Upper lobe of left lung (tissue), 6 donors: Measurements from ENCODE around the gene SNTG2. TPM values are rescaled to one million over a fixed set of nuclear protein-coding genes. Genes with fewer than 3 reads are reported as not detected.
"Not testable (repeated sequence)": the region's sequence is repeated elsewhere in the genome, so short reads cannot be mapped to it uniquely, and the experiment has no call there.

Source experiments
- ATAC-seq, 2 donors: fragments of 200-7000 bp; cut with Tn5 transposase; one replicate each; pipeline ENCODE4 v1.9.1; 2022; ENCODE audit warnings: mild to moderate bottlenecking in 2 of 2, moderate library complexity in 2 of 2; ENCODE audit not compliant: low FRiP score in 2 of 2
- DNase-seq, 2 donors: peaks; one replicate each; pipeline ENCODE4 v3.0.0-alpha.2; 2019 to 2020
- H3K27ac ChIP-seq, 4 donors: fragments of 200-600 bp; sonication (generic); one replicate each; pipeline ENCODE4 v1.5.1; 2016 to 2019
- H3K27me3 ChIP-seq, 4 donors: fragments of 200-600 bp; sonication (generic); one replicate each; pipeline ENCODE4 v1.5.1; 2017 to 2019
- H3K36me3 ChIP-seq, 4 donors: fragments of 200-600 bp; sonication (generic); one replicate each; pipeline ENCODE4 v1.5.1; 2016 to 2019
- H3K4me1 ChIP-seq, 4 donors: fragments of 200-600 bp; sonication (generic); one replicate each; pipeline ENCODE4 v1.5.1; 2018 to 2019
- H3K4me3 ChIP-seq, 4 donors: fragments of 200-600 bp; sonication (generic); one replicate each; pipeline ENCODE4 v1.5.1; 2017 to 2019; ENCODE audit warnings: mild to moderate bottlenecking in 2 of 4, moderate library complexity in 1 of 4
- H3K9me3 ChIP-seq, 4 donors: fragments of 200-600 bp; sonication (generic); one replicate each; pipeline ENCODE4 v1.5.1; 2018 to 2019
- EP300 ChIP-seq, 4 donors: sonication (generic); formaldehyde crosslinking; IDR thresholded peaks; one replicate each; pipeline ENCODE4 v1.5.1; 2017; ENCODE audit warnings: antibody characterized with exemption in 4 of 4, control low read depth in 2 of 4
- POLR2A ChIP-seq, 4 donors: fragments of 450-650 bp; IDR thresholded peaks; one replicate each; pipeline ENCODE4 v1.5.1; 2016 to 2017; ENCODE audit warnings: antibody characterized with exemption in 4 of 4, mild to moderate bottlenecking in 2 of 4
- POLR2AphosphoS5 ChIP-seq, 2 donors: sonication (generic); formaldehyde crosslinking; IDR thresholded peaks; one replicate each; pipeline ENCODE4 v1.5.1; 2017; ENCODE audit warnings: antibody characterized with exemption in 2 of 2
- WGBS, 2 donors: methylation state at CpG; one replicate each; pipeline ENCODE4 v1.1.5; 2017 to 2018; 5-methylcytosine and 5-hydroxymethylcytosine counted together
- total RNA-seq, 6 donors: library from RNA; depleted of rRNA in 4 of 6; stranded (reverse); fragments of >200 nt in 4 of 6; gene quantifications; one replicate each; pipeline versions ENCODE4 v1.1.0 to v1.2.1, GENCODE V29; 2016 to 2021
- TF ChIP-seq, protein P1 (sequence below), 6 experiments: fragments of 450-650 bp in 4 of 6; fragments of 200-600 bp in 2 of 6; sonication (generic) in 2 of 6; IDR thresholded peaks; one replicate each; pipeline ENCODE4 v1.5.1; 2016 to 2019; ENCODE audit warnings: antibody characterized with exemption in 6 of 6
- donor health status: DM: no; HTN: no; CAD: no; lungs with moderate emphysema.
- donor health status: DM: no; HTN: yes; CAD: no; lungs with severe emphysema.

SNTG2 gene
- total RNA-seq, 6 donors from 2014 or later = 1.1 to 13.6 (median 3.0) TPM

DNA sequence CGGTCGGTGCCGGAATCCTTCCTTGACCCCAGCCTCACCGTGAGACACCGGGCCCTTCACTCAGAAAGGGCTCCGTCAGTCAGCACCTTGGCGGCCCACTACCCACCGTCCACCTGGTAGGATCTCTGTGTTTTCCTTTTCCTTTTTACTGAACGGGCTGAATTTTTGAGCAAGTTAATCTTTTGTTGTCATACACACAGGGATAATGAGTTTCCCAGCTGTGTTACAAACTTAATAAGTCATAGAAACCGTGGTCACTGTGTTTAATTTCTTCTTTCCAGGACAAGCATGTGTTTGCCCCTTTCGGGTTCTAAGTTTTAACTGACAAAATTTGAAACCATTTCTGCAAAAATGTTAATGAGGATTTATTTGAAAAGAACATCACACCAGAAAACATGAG lies 423.6 kb downstream of the SNTG2 start:
- TF ChIP-seq, protein P1, sequence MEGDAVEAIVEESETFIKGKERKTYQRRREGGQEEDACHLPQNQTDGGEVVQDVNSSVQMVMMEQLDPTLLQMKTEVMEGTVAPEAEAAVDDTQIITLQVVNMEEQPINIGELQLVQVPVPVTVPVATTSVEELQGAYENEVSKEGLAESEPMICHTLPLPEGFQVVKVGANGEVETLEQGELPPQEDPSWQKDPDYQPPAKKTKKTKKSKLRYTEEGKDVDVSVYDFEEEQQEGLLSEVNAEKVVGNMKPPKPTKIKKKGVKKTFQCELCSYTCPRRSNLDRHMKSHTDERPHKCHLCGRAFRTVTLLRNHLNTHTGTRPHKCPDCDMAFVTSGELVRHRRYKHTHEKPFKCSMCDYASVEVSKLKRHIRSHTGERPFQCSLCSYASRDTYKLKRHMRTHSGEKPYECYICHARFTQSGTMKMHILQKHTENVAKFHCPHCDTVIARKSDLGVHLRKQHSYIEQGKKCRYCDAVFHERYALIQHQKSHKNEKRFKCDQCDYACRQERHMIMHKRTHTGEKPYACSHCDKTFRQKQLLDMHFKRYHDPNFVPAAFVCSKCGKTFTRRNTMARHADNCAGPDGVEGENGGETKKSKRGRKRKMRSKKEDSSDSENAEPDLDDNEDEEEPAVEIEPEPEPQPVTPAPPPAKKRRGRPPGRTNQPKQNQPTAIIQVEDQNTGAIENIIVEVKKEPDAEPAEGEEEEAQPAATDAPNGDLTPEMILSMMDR (IDR thresholded peaks at IDR 0.05) = no peak
- TF ChIP-seq POLR2A (IDR thresholded peaks at IDR 0.05) = no peak
- TF ChIP-seq POLR2AphosphoS5 (IDR thresholded peaks at IDR 0.05) = no peak
- no peak for DNase-seq
- Histone ChIP-seq H3K4me3 (no peak overlapping the region), H3K27me3 (no peaks in the 10 kb centered on the region), H3K36me3 (no peaks in the 10 kb centered on the region), H3K4me1 (no peaks in the 10 kb centered on the region), H3K27ac (no peak overlapping the region), H3K9me3 (no peaks in the 10 kb centered on the region)
- no peak for ATAC-seq
- WGBS, 2 donors = 83 to 85% methylated on average over 11 of the region's 11 CpGs

DNA sequence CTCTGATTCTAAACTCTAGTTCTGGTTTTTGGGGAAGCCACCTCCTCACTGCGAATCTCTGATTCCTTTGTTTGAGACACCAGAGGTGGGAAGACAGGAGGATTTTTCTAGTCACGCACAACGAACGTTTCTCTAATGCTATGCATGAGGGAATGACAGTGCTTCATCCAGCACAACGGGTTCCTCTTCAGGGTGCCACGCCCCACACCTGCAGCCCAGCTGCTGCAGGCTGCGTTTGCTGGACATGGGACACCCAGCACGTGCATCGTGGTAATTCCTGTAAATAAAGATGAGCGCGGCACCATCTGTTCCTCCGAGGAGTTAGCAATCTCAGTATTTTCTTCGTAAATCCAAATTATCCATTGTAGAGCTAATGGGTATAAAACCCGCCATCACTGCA lies 425.1 kb downstream of the SNTG2 start:
- no peaks in the 10 kb centered on the region for H3K4me1 ChIP-seq
- no peaks in the 10 kb centered on the region for H3K36me3 ChIP-seq
- 92 to 94% methylated on average over 12 to 14 of the region's 14 CpGs for WGBS, 2 donors
- TF ChIP-seq, protein P1 (IDR thresholded peaks at IDR 0.05) = no peak
- no peak for TF ChIP-seq EP300 (IDR thresholded peaks at IDR 0.05)
- TF ChIP-seq POLR2AphosphoS5 (IDR thresholded peaks at IDR 0.05) = no peak
- TF ChIP-seq POLR2A (IDR thresholded peaks at IDR 0.05) = no peak
- H3K27me3 ChIP-seq = no peaks in the 10 kb centered on the region
- no peak for DNase-seq
- no peaks in the 10 kb centered on the region for H3K9me3 ChIP-seq
- H3K4me3 ChIP-seq = no peak overlapping the region
- no peak overlapping the region for H3K27ac ChIP-seq
- ATAC-seq = no peak

DNA sequence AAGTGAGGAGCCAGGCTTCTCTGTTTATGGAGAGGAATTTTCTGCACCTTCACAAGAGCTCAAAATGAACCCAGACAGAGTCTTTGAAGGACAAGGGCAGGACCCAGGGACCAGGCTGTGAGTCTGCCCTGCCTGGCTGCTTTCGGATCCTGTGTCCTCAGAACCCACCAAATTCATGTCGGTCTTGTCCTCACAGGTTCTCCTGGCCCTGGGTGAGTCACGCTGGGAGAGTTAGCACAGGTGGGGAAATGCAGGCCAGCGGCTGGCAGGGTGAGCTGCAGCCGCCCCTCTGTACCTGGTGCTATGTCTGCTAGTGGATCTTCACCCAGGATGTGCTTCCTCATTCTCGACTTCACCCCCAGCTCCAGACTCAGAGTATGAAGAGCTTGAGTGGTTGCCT lies 426.8 kb downstream of the SNTG2 start:
- DNase-seq (no peak), ATAC-seq (no peak)
- Histone ChIP-seq H3K9me3 (no peaks in the 10 kb centered on the region), H3K27me3 (no peaks in the 10 kb centered on the region), H3K27ac (no peak overlapping the region), H3K36me3 (no peaks in the 10 kb centered on the region), H3K4me3 (no peak overlapping the region), H3K4me1 (no peaks in the 10 kb centered on the region)
- 81 to 84% methylated on average over 6 of the region's 6 CpGs for WGBS, 2 donors
- no peak for TF ChIP-seq EP300 (IDR thresholded peaks at IDR 0.05)
- TF ChIP-seq POLR2AphosphoS5 (IDR thresholded peaks at IDR 0.05) = no peak
- TF ChIP-seq, protein P1 (IDR thresholded peaks at IDR 0.05) = no peak
- no peak for TF ChIP-seq POLR2A (IDR thresholded peaks at IDR 0.05)

DNA sequence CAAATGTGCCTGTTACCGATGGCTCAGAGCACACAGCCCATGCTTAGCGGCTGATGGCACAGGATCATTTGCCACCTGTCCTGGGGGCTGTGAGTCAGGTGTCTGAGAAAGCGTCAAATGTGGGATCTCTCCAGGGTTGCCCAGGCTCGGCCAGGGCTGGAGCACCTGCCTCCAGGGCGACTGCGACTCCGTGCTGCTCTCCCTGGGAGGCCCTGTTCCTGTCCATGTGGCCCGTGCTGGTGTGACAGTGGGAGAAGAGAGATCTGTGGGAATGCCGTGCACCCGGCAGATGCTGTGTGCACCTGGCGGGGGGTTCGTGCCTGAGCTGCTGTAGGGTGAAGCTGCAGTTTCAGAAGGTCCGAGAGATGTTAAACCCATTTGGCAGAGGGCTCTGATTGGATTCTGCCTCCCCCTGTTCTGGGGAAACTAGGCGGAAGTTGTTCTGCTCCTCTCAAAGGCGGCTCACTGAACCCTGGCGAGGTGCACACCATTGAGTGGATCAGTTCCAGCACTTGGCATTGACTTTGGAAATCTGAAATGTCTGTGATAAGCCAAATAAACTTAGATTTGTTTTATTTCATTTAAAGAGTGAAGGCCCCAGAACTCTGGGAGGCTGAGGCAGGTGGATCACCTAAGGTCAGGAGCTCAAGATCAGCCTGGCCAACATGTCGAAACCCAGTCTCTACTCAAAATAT lies 428.0 kb downstream of the SNTG2 start:
- H3K4me3 ChIP-seq = no peak overlapping the region
- no peaks in the 10 kb centered on the region for H3K9me3 ChIP-seq
- H3K4me1 ChIP-seq = no peaks in the 10 kb centered on the region
- H3K36me3 ChIP-seq = no peaks in the 10 kb centered on the region
- H3K27ac ChIP-seq = no peak overlapping the region
- ATAC-seq (peak in 1 of 2 donors; percentile 55), DNase-seq (no peak)
- 92 to 94% methylated on average over 5 to 16 of the region's 17 CpGs for WGBS, 2 donors
- H3K27me3 ChIP-seq = no peaks in the 10 kb centered on the region
- TF ChIP-seq EP300 (IDR thresholded peaks at IDR 0.05) (no peak), POLR2AphosphoS5 (IDR thresholded peaks at IDR 0.05) (no peak), POLR2A (IDR thresholded peaks at IDR 0.05) (no peak)
- TF ChIP-seq, protein P1 (IDR thresholded peaks at IDR 0.05) = no peak

DNA sequence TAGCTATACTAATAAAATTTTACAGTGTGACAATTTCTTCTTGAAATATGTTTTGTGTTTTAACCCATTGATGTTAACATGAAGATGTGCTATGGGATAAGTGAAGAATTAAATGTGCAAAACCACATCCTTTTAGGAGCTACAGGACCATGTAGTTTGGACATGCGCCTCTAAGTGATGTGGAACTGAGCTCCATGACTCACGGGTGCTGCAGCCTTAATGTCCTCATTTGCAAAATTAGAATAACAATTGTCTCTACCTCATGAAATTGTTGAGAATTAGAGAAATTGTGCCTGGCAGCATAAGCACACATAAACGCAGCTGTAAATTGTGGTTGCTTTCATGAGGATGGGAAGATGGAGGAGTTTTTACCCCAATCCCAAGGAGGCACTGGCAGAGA lies 431.0 kb downstream of the SNTG2 start:
- no peak for ATAC-seq
- TF ChIP-seq POLR2A (IDR thresholded peaks at IDR 0.05) (no peak), POLR2AphosphoS5 (IDR thresholded peaks at IDR 0.05) (no peak), EP300 (IDR thresholded peaks at IDR 0.05) (no peak)

DNA sequence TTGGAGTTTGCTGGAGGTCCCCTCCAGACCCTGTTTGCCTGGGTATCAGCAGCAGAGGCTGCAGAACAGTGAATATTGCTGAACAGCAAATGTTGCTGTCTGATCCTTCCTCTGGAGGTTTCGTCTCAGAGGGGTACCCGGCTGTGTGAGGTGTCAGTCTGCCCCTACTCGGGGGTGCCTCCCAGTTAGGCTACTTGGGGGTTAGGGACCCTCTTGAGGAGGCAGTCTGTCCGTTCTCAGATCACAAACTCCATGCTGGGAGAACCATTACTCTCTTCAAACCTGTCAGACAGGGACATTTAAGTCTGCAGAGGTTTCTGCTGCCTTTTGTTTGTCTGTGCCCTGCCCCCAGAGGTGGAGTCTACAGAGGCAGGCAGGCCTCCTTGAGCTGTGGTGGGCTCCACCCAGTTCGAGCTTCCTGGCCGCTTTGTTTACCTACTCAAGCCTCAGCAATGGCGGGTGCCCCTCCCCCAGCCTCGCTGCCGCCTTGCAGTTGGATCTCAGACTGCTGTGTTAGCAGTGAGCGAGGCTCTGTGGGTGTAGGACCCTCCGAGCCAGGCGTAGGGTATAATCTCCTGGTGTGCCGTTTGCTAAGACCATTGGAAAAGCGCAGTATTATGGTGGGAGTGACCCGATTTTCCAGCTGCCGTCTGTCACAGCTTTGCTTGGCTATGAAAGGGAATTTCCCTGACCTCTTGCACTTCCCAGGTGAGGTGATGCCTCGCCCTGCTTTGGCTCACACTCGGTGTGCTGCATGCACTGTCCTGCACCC lies 437.5 kb downstream of the SNTG2 start:
- WGBS, 2 donors = 67 to 74% methylated on average over 15 to 18 of the region's 18 CpGs
- DNase-seq = not testable (repeated sequence)

More for the DNA sequence above, 431.0 kb downstream of the SNTG2 start:
- 81 to 86% methylated on average over 3 of the region's 3 CpGs for WGBS, 2 donors
- no peak for DNase-seq
- Histone ChIP-seq H3K27me3 (no peaks in the 10 kb centered on the region), H3K9me3 (no peaks in the 10 kb centered on the region), H3K36me3 (no peaks in the 10 kb centered on the region), H3K4me3 (no peak overlapping the region), H3K27ac (no peak overlapping the region), H3K4me1 (no peaks in the 10 kb centered on the region)

DNA sequence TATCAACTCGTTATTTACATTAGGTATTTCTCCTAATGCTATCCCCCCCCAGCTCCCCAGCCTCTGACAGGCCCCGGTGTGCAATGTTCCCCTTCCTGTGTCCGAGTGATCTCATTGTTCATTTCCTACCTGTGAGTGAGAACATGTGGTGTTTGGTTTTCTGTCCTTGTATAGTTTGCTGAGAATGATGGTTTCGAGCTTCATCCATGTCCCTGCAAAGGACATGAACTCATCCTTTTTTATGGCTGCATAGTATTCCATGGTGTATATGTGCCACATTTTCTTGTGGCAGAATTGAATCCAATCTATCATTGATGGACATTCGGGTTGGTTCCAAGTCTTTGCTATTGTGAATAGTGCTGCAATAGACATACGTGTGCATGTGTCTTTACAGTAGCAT lies 439.5 kb downstream of the SNTG2 start:
- DNase-seq = not testable (repeated sequence)

More for the DNA sequence above, 437.5 kb downstream of the SNTG2 start:
- not testable (repeated sequence) for H3K4me3 ChIP-seq, H3K9me3 ChIP-seq, H3K27me3 ChIP-seq, H3K36me3 ChIP-seq, ATAC-seq, H3K4me1 ChIP-seq, H3K27ac ChIP-seq

More for the DNA sequence above, 439.5 kb downstream of the SNTG2 start:
- ATAC-seq, H3K27ac ChIP-seq, H3K27me3 ChIP-seq, H3K36me3 ChIP-seq, H3K9me3 ChIP-seq, H3K4me1 ChIP-seq, H3K4me3 ChIP-seq: not testable (repeated sequence)
- WGBS, 2 donors = 87 to 92% methylated on average over 6 of the region's 6 CpGs
